Measurements from ENCODE around the gene HGFAC.

Gene HGFAC

DNA sequence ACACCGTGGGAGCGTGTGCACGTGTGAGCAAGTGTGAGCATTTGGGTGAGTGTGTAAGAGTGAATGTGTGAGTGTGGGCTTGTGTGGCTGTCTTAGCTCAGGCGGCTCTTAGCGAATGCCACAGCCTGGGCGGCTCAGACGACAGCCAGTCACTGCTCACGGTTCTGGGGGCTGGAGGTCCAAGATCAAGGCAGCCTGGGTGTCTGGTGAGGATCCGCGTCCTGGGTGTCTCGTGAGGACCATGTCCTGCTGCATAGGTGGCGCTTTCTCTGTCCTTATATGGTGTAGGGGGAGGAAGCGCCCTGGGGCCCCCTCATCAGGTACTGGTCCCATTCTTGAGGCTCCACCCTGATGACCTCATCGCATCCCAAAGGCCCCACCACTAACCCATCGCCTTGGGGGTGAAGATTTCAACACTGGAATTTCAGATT, 25.8 kb downstream of the HGFAC start:
- H3K9me3 ChIP-seq (ENCODE audit: insufficient read depth, low read length) = no peaks in the 10 kb centered on the region
- H2AFZ ChIP-seq (ENCODE audit: low read depth, low read length) = no peak overlapping the region
- H3K4me1 ChIP-seq (ENCODE audit: low read length) = peaks cover 8% of the 10 kb centered on the region
- H4K20me1 ChIP-seq (ENCODE audit: insufficient read depth, low read length) = no peaks in the 10 kb centered on the region
- H3K79me2 ChIP-seq (ENCODE audit: low read length) = no peaks in the 10 kb centered on the region
- no peak overlapping the region for H3K27ac ChIP-seq (ENCODE audit: low read length)
- no peaks in the 10 kb centered on the region for H3K36me3 ChIP-seq (replicated peaks; ENCODE audit: low read depth, low read length)
- TF ChIP-seq, protein P1, sequence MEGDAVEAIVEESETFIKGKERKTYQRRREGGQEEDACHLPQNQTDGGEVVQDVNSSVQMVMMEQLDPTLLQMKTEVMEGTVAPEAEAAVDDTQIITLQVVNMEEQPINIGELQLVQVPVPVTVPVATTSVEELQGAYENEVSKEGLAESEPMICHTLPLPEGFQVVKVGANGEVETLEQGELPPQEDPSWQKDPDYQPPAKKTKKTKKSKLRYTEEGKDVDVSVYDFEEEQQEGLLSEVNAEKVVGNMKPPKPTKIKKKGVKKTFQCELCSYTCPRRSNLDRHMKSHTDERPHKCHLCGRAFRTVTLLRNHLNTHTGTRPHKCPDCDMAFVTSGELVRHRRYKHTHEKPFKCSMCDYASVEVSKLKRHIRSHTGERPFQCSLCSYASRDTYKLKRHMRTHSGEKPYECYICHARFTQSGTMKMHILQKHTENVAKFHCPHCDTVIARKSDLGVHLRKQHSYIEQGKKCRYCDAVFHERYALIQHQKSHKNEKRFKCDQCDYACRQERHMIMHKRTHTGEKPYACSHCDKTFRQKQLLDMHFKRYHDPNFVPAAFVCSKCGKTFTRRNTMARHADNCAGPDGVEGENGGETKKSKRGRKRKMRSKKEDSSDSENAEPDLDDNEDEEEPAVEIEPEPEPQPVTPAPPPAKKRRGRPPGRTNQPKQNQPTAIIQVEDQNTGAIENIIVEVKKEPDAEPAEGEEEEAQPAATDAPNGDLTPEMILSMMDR (IDR thresholded peaks at IDR 0.05; ENCODE audit: low read depth, low read length) = no peak
- no peak for TF ChIP-seq EZH2phosphoT487 (IDR thresholded peaks at IDR 0.05; ENCODE audit: low read depth)
- H3K27me3 ChIP-seq (ENCODE audit: low read depth, low read length) = peaks cover 3% of the 10 kb centered on the region; the same call in 1 of the 2 replicates
- H3K9ac ChIP-seq (ENCODE audit: low read length) = no peak overlapping the region
- no peak overlapping the region for H3K4me3 ChIP-seq (ENCODE audit: low read length)
- no peak overlapping the region for H3K4me2 ChIP-seq (ENCODE audit: low read length)

DNA sequence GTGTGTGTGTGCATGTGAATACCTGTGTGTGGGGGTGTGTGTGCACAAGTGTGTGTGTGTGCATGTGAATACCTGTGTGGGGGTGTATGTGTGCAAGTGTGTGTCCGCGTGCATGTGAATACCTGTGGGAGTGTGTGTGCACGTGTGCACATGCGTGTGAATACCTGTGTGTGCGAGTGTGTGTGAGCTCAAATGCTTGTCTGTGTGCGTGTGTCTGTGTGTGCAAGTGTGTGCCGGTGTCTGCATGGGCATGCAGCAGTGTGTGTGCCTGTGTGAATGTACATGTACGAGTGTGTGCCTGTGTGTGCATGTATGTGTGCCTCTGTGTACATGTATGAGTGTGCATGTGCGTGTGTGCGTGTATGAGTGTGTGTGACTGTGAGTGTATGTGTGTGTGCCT, 26.4 kb downstream of the HGFAC start:
- Histone ChIP-seq H3K9me3 (ENCODE audit: insufficient read depth, low read length) (no peaks in the 10 kb centered on the region), H3K27ac (ENCODE audit: low read length) (no peak overlapping the region), H3K4me1 (ENCODE audit: low read length) (peaks cover 8% of the 10 kb centered on the region), H3K4me3 (ENCODE audit: low read length) (no peak overlapping the region), H3K4me2 (ENCODE audit: low read length) (no peak overlapping the region), H2AFZ (ENCODE audit: low read depth, low read length) (no peak overlapping the region), H3K9ac (ENCODE audit: low read length) (no peak overlapping the region), H3K36me3 (replicated peaks; ENCODE audit: low read depth, low read length) (no peaks in the 10 kb centered on the region), H4K20me1 (ENCODE audit: insufficient read depth, low read length) (no peaks in the 10 kb centered on the region), H3K79me2 (ENCODE audit: low read length) (no peaks in the 10 kb centered on the region), H3K27me3 (ENCODE audit: low read depth, low read length) (no peaks in the 10 kb centered on the region)
- no peak for TF ChIP-seq EZH2phosphoT487 (IDR thresholded peaks at IDR 0.05; ENCODE audit: low read depth)
- TF ChIP-seq, protein P1 (IDR thresholded peaks at IDR 0.05; ENCODE audit: low read depth, low read length) = no peak

DNA sequence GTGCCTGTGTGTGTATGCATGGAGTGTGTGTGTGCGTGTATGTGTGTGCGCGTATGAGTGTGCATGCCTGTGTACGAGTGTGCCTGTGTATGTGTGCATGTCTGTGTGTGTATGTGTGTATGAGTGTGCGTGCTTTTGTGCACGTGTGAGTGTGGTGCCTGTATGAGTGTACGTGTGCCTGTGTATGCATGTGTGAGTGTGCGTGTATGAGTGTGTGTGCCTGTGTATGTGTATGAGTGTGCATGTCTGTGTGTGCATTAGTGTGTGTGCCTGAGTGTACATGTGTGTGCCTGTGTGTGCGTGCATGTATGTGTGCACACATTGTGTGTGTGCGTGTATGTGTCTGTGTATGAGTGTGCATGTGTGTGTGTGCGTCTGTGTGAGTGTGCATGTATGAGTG, 27.0 kb downstream of the HGFAC start:
- Histone ChIP-seq H3K4me2 (ENCODE audit: low read length) (no peak overlapping the region), H3K9ac (ENCODE audit: low read length) (no peak overlapping the region), H3K36me3 (replicated peaks; ENCODE audit: low read depth, low read length) (no peaks in the 10 kb centered on the region), H2AFZ (ENCODE audit: low read depth, low read length) (no peak overlapping the region), H3K4me3 (ENCODE audit: low read length) (no peak overlapping the region), H3K79me2 (ENCODE audit: low read length) (no peaks in the 10 kb centered on the region), H3K27me3 (ENCODE audit: low read depth, low read length) (no peaks in the 10 kb centered on the region), H3K9me3 (ENCODE audit: insufficient read depth, low read length) (no peaks in the 10 kb centered on the region), H3K4me1 (ENCODE audit: low read length) (peaks cover 8% of the 10 kb centered on the region), H4K20me1 (ENCODE audit: insufficient read depth, low read length) (no peaks in the 10 kb centered on the region), H3K27ac (ENCODE audit: low read length) (no peak overlapping the region)
- no peak for TF ChIP-seq EZH2phosphoT487 (IDR thresholded peaks at IDR 0.05; ENCODE audit: low read depth)
- TF ChIP-seq, protein P1 (IDR thresholded peaks at IDR 0.05; ENCODE audit: low read depth, low read length) = no peak

DNA sequence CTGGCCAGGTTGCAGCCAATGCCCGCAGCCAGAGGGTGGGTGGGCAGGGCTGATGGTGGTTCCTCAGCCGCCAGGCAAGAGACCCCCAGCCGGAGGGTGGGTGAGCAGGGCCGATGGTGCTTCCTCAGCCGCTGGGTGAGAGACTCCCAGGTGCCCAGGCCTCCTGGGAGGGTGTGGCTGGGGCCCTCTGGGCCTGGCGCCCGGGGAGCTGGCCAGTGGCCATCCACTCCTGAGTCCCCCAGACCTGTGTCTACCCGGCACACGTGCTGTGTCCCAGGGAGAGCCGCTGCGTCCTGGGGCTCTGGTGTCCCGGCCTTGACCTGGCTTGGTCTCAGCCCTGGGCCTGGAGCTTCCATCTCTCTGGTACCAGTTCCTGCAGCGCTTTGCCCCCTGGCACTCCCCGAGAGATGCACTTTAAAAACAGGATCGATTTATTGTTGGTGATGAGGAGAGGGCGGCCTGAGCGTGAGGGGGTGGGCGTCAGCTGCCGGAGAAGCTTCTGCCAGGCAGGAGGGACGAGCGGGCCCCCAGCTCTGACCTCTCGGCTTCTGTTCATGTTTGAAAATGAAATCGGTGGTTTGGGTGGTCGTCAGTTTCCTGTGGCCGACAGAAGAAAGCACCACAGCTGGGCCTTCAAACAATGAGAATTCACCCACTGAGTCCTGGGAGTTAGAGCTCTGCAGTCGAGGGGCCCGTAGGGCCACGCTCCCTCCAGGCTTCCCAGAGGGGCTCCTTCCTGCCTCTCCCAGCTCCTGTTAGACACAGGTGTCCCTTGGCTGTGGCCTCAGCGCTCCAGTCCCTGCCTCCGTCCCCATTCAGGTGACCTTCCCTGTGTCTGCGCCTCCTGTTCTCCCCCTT, 27.8 kb downstream of the HGFAC start:
- H3K27ac ChIP-seq (ENCODE audit: low read length) = no peak overlapping the region

More for the DNA sequence above, 27.8 kb downstream of the HGFAC start:
- Histone ChIP-seq H3K4me1 (ENCODE audit: low read length) (peaks cover 8% of the 10 kb centered on the region), H3K79me2 (ENCODE audit: low read length) (no peaks in the 10 kb centered on the region), H4K20me1 (ENCODE audit: insufficient read depth, low read length) (no peaks in the 10 kb centered on the region), H3K27me3 (ENCODE audit: low read depth, low read length) (peaks cover 6% of the 10 kb centered on the region; the same call in 1 of the 2 replicates), H3K9me3 (ENCODE audit: insufficient read depth, low read length) (no peaks in the 10 kb centered on the region), H3K4me3 (ENCODE audit: low read length) (no peak overlapping the region), H2AFZ (ENCODE audit: low read depth, low read length) (no peak overlapping the region), H3K4me2 (ENCODE audit: low read length) (no peak overlapping the region), H3K9ac (ENCODE audit: low read length) (no peak overlapping the region), H3K36me3 (replicated peaks; ENCODE audit: low read depth, low read length) (no peaks in the 10 kb centered on the region)
- TF ChIP-seq, protein P1 (IDR thresholded peaks at IDR 0.05; ENCODE audit: low read depth, low read length) = no peak
- no peak for TF ChIP-seq EZH2phosphoT487 (IDR thresholded peaks at IDR 0.05; ENCODE audit: low read depth)
